Endothelial cell of umbilical vein (primary cell): ENCODE data around the gene KLHL30. TPM values are rescaled to one million over a fixed set of nuclear protein-coding genes. Genes with fewer than 3 reads are reported as not detected.

Experiments used
- BruUV-seq: library from RNA; stranded (reverse); fragments of 400-500 nt; replicated peaks from 2 replicates; lab custom pipeline; 2021; lab: Mats Ljungman, UMichigan
- CTCF ChIA-PET: fragments of 300-600, 350-600 bp; sonication (Branson Sonifier 250); formaldehyde crosslinking; loops from one replicate; lab custom pipeline; 2021; ENCODE audit warnings: antibody characterized with exemption, inconsistent platforms; lab: Charles Lee
- POLR2A ChIA-PET: fragments of 300-600, 350-600 bp; sonication (Branson Sonifier 250); formaldehyde crosslinking; loops from one replicate; lab custom pipeline; 2021; ENCODE audit warnings: antibody characterized with exemption, inconsistent platforms; lab: Charles Lee
- DNase-seq: peaks from one replicate; pipeline ENCODE4 v3.0.0-alpha.2; 2011; ENCODE audit warnings: low read depth, low spot score
- FAIRE-seq: peaks from 2 replicates; lab custom pipeline; 2011; peaks lifted over from hg19 to GRCh38; lab: Jason Lieb, UNC
- H2AFZ ChIP-seq: 2 replicates; pipeline ENCODE4 v1.6.0; 2012; ENCODE audit warnings: low read depth, low read length, control low read depth, inconsistent platforms
- H3K27ac ChIP-seq: 2 replicates; pipeline ENCODE4 v1.5.1; 2011; ENCODE audit warnings: low read depth, mild to moderate bottlenecking, control low read depth, low read length, moderate library complexity; ENCODE audit not compliant: insufficient read depth
- H3K27me3 ChIP-seq, 2 experiments: 2 replicates each; pipeline versions ENCODE4 v1.6.0 to v1.6.1; 2011; ENCODE audit warnings: low read length in 2 of 2, mixed read lengths in 1 of 2; ENCODE audit not compliant: control insufficient read depth in 2 of 2, insufficient read depth in 2 of 2
- H3K36me3 ChIP-seq, 2 experiments: 2 replicates in 1 of 2; 3 replicates in 1 of 2; pipeline ENCODE4 v1.5.1; 2011; ENCODE audit warnings: low read length in 2 of 2, mild to moderate bottlenecking in 1 of 2, moderate library complexity in 1 of 2; ENCODE audit not compliant: control insufficient read depth in 2 of 2, insufficient read depth in 2 of 2; ENCODE audit errors: extremely low read depth in 1 of 2
- H3K4me1 ChIP-seq: 3 replicates; pipeline ENCODE4 v1.5.1; 2011; ENCODE audit warnings: mild to moderate bottlenecking, low read length; ENCODE audit not compliant: control insufficient read depth, insufficient read depth; ENCODE audit errors: extremely low read depth
- H3K4me2 ChIP-seq: 2 replicates; pipeline ENCODE4 v1.6.1; 2011; ENCODE audit warnings: low read length, control low read depth, mixed read lengths; ENCODE audit not compliant: insufficient read depth
- H3K4me3 ChIP-seq, 3 experiments: fragments of 200-600 bp in 1 of 3; sonication (generic), shearing (Covaris generic) in 1 of 3; replicated peaks in 1 of 3; 2 replicates each; pipeline ENCODE4 v1.5.1; 2011 to 2016; ENCODE audit warnings: control low read depth in 3 of 3, low read length in 3 of 3, mild to moderate bottlenecking in 2 of 3, inconsistent platforms in 1 of 3, low read depth in 1 of 3, moderate library complexity in 1 of 3; ENCODE audit not compliant: insufficient read depth in 1 of 3
- H3K79me2 ChIP-seq: 2 replicates; pipeline ENCODE4 v1.6.0; 2012; ENCODE audit warnings: low read length, inconsistent platforms; ENCODE audit not compliant: control insufficient read depth, insufficient read depth
- H3K9ac ChIP-seq: replicated peaks from 2 replicates; pipeline ENCODE3; 2011; ENCODE audit warnings: low read length, control low read depth; ENCODE audit not compliant: insufficient read depth; ENCODE audit errors: extremely low read depth
- H3K9me1 ChIP-seq: replicated peaks from 3 replicates; pipeline ENCODE4 v1.6.0; 2011; ENCODE audit warnings: mild to moderate bottlenecking, low read length; ENCODE audit not compliant: control insufficient read depth, insufficient read depth; ENCODE audit errors: extremely low read depth
- H3K9me3 ChIP-seq: replicated peaks from 2 replicates; pipeline ENCODE4 v1.5.1; 2012; ENCODE audit warnings: low read length, inconsistent platforms; ENCODE audit not compliant: control insufficient read depth, insufficient read depth
- H4K20me1 ChIP-seq: replicated peaks from 2 replicates; pipeline ENCODE3; 2011; ENCODE audit warnings: mild to moderate bottlenecking, low read length; ENCODE audit not compliant: control insufficient read depth, insufficient read depth; ENCODE audit errors: extremely low read depth
- CTCF ChIP-seq, 2 donors: IDR thresholded peaks; 1 replicate in 1 of 2; 2 replicates in 1 of 2; pipeline ENCODE4 v1.5.1; 2011; ENCODE audit warnings: low read length in 2 of 2, mild to moderate bottlenecking in 2 of 2, moderate library complexity in 2 of 2, control low read depth in 1 of 2, inconsistent platforms in 1 of 2, low read depth in 1 of 2; ENCODE audit not compliant: insufficient read depth in 1 of 2; ENCODE audit errors: extremely low read depth in 1 of 2
- EZH2 ChIP-seq: IDR thresholded peaks from 2 replicates; pipeline ENCODE4 v1.6.1; 2012; ENCODE audit warnings: borderline replicate concordance, low read depth, mild to moderate bottlenecking, moderate library complexity, low read length, inconsistent platforms; ENCODE audit not compliant: severe bottlenecking
- FOS ChIP-seq: IDR thresholded peaks from 2 replicates; pipeline ENCODE4 v1.6.1; 2011; ENCODE audit warnings: mild to moderate bottlenecking, low read length, moderate library complexity, borderline replicate concordance; ENCODE audit not compliant: insufficient read depth
- GATA2 ChIP-seq: IDR thresholded peaks from 2 replicates; pipeline ENCODE4 v1.7.0; 2011; ENCODE audit warnings: low read depth, mild to moderate bottlenecking, moderate library complexity, mixed read lengths, low read length; ENCODE audit not compliant: insufficient read length, insufficient read depth
- JUN ChIP-seq: IDR thresholded peaks from 2 replicates; pipeline ENCODE4 v1.6.1; 2011; ENCODE audit warnings: borderline replicate concordance, low read depth; ENCODE audit not compliant: insufficient read length, insufficient read depth
- MYC ChIP-seq: IDR thresholded peaks from one replicate; pipeline ENCODE4 v1.6.1; 2011; ENCODE audit warnings: mild to moderate bottlenecking, low read depth, low read length
- POLR2A ChIP-seq: IDR thresholded peaks from 2 replicates; pipeline ENCODE4 v1.6.1; 2012; ENCODE audit warnings: low read depth, mild to moderate bottlenecking, control low read depth, low read length
- POLR2AphosphoS5 ChIP-seq: IDR thresholded peaks from 2 replicates; pipeline ENCODE4 v1.6.1; 2012; ENCODE audit warnings: low read depth, mild to moderate bottlenecking, control low read depth, low read length, moderate library complexity; ENCODE audit not compliant: insufficient read depth
- dilution Hi-C: fragments of 300-500 bp; cut with MboI; formaldehyde crosslinking; loops from one replicate; pipeline ENCODE4 v1.15.0; 2019; ENCODE audit warnings: low sequenced_read_pairs; ENCODE audit not compliant: extremely low pct_ligation_motif_present
- intact Hi-C: fragments of 100-400 bp; cut with micrococcal nuclease; formaldehyde crosslinking; loops from one replicate; pipeline ENCODE4 v1.10.0; 2022
- polyA plus RNA-seq, 4 experiments: library from polyadenylated mRNA; depleted of rRNA in 3 of 4; stranded (reverse) in 3 of 4; unstranded in 1 of 4; fragments of >200 nt; gene quantifications; 2 replicates each; pipeline versions ENCODE4 v1.2.1 to v1.2.3, GENCODE V29; 2011 to 2012; ENCODE audit warnings: missing spikeins in 1 of 4
- total RNA-seq: library from RNA; stranded (reverse); gene quantifications from 2 replicates; pipeline ENCODE4 v1.2.3, GENCODE V29; 2021
- TF ChIP-seq, protein P1 (sequence below): IDR thresholded peaks from 2 replicates; pipeline ENCODE4 v1.6.1; 2011; ENCODE audit not compliant: insufficient read depth, insufficient read length

The KLHL30 gene
- total and polyA plus RNA-seq, 2 donors (not counting 3 experiments of a cell fraction or from before 2014, with no cell fraction given), result not detected

GRCh38 chr2:238113611-238114010 lies 24.9 kb upstream of the KLHL30 start:
- H3K27ac ChIP-seq, result no peak overlapping the region
- FAIRE-seq (no peak), DNase-seq (no peak)
- no peaks in the 10 kb centered on the region for H3K27me3 ChIP-seq
- no peaks in the 10 kb centered on the region for H4K20me1 ChIP-seq
- H3K4me3 ChIP-seq, result no peak overlapping the region
- H3K79me2 ChIP-seq, result no peaks in the 10 kb centered on the region
- intact Hi-C loops, result no loop called here
- TF ChIP-seq, protein P1, sequence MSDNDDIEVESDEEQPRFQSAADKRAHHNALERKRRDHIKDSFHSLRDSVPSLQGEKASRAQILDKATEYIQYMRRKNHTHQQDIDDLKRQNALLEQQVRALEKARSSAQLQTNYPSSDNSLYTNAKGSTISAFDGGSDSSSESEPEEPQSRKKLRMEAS, result no peak
- TF ChIP-seq CTCF (IDR thresholded peaks at IDR 0.05; ENCODE audit: extremely low read depth in 1 of 2, insufficient read depth in 1 of 2, low read depth in 1 of 2, low read length in 2 of 2) (no peak), FOS (no peak), EZH2 (no peak), POLR2A (no peak), MYC (no peak), POLR2AphosphoS5 (no peak), JUN (no peak), GATA2 (no peak)
- H3K4me2 ChIP-seq, result no peak overlapping the region
- no peak overlapping the region for H3K9ac ChIP-seq
- no peaks in the 10 kb centered on the region for H3K9me1 ChIP-seq
- H3K4me1 ChIP-seq, result no peaks in the 10 kb centered on the region
- dilution Hi-C loops, result no loop called here
- no peaks in the 10 kb centered on the region for H3K36me3 ChIP-seq
- ChIA-PET CTCF (no interaction called here), POLR2A (no interaction called here)
- H3K9me3 ChIP-seq, result peaks cover 2% of the 10 kb centered on the region
- H2AFZ ChIP-seq, result no peak overlapping the region
- no TSS peak for BruUV-seq
